Sciatic nerve (tissue), 2 donors: ENCODE measurements around the gene SLC37A3. TPM values are rescaled to one million over a fixed set of nuclear protein-coding genes. Genes with fewer than 3 reads are reported as not detected.
"Not testable (repeated sequence)": the region's sequence is repeated elsewhere in the genome, so short reads cannot be mapped to it uniquely, and the experiment has no call there.

Experiments used
- ATAC-seq: fragments of 200-7000 bp; cut with Tn5 transposase; one replicate; pipeline ENCODE4 v1.9.1; 2020; ENCODE audit warnings: mild to moderate bottlenecking, moderate library complexity
- DNase-seq: peaks from one replicate; pipeline ENCODE4 v3.0.0-alpha.2; 2020; ENCODE audit warnings: low spot score
- intact Hi-C: fragments of 100-400 bp; cut with DNase I; formaldehyde crosslinking; loops from one replicate; pipeline ENCODE4 v1.14.2; 2022
- total RNA-seq: library from RNA; stranded (reverse); fragmentation: NEBNext Ultra II Directional; extraction: Animal tissue kit (Norgen Biotek cat#: 25700); gene quantifications from one replicate; pipeline ENCODE4 v1.2.1, GENCODE V29; 2021
- donor health status: DM: no; HTN: no; CAD: no.
- donor health status: DM: no; HTN: no; CAD: no.

The SLC37A3 gene, protein sequence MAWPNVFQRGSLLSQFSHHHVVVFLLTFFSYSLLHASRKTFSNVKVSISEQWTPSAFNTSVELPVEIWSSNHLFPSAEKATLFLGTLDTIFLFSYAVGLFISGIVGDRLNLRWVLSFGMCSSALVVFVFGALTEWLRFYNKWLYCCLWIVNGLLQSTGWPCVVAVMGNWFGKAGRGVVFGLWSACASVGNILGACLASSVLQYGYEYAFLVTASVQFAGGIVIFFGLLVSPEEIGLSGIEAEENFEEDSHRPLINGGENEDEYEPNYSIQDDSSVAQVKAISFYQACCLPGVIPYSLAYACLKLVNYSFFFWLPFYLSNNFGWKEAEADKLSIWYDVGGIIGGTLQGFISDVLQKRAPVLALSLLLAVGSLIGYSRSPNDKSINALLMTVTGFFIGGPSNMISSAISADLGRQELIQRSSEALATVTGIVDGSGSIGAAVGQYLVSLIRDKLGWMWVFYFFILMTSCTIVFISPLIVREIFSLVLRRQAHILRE
- total RNA-seq: 56.7 TPM

DNA sequence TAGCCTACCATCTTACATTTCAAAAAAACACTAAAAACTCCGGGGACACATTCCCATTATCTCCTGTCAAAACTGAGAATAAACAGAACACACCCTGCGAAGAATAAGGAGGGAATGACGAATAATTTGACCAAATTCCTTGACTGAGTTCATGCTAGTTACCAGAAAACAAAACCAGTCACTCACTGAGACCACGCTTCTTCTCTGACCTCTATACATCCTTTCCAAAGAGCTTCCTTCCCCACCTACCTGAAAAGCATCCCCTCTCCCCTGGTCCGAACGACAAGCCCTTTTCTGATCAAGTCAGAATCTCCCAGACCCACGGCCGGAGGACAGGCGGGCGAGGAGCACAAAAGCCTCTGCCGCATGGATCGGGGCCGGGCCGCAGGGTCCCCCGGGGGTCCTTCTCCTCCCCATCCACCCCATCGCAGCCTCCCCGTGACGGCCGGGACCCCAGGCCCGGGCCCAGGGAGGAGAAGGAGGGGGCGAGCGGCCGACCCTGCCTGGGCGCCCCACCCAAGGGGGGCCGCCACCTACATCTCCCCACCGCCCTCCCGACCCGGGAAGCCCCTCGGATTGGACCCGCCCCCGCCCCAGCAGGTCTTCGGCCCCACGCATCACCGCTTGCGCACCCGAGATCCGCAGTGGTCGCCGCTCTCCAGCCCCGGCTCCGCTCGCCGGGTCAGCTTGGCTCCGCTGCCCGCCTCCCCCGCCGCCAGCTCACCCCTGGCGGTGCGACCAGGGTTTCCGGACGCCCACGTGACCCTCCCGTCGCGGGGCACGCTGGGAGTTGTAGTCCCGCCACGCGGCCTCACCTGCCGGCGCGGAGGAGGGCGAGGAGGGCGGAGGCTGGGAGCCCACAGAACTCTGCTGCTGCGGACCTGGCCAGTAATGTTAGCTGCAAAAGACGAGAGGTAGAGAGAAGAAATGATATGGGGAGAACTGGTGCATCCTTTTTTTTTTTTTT lies at the start of gene SLC37A3:
Gene SLC37A3, minus strand, starts transcription at position 747 of the 967 bp plus-strand sequence. CDS start 16,004 bp downstream, outside the sequence.
- ATAC-seq: peak; percentile 97
- intact Hi-C loops: no loop called here
- peak; percentile 92 for DNase-seq

GRCh38 chr7:140447841-140448240 lies 49.5 kb upstream of the SLC37A3 start:
- no peak for ATAC-seq
- intact Hi-C loops: no loop called here
- DNase-seq: no peak

GRCh38 chr7:140446467-140446866 lies 48.1 kb upstream of the SLC37A3 start:
- intact Hi-C loops: no loop called here
- DNase-seq (no peak), ATAC-seq (no peak)

DNA sequence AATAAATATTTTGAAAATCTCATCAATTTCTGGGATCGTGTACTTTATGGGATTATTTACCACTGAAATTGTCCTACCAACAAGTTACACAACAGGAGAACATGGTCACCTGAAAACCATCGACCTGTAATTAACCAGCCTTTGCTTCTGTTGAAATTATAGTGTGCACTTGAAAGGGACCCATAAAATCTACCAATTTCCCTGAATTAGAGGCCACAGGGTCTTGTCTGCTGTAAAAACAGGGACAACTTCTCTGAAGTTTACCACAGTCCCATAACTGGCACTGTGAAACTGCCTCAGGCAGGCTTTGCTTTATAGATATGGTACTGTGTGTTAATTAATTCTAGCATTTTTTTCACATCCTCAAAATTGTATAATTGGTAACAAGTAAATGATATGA lies 43.2 kb upstream of the SLC37A3 start:
- intact Hi-C loops: no loop called here
- ATAC-seq (no peak), DNase-seq (no peak)

DNA sequence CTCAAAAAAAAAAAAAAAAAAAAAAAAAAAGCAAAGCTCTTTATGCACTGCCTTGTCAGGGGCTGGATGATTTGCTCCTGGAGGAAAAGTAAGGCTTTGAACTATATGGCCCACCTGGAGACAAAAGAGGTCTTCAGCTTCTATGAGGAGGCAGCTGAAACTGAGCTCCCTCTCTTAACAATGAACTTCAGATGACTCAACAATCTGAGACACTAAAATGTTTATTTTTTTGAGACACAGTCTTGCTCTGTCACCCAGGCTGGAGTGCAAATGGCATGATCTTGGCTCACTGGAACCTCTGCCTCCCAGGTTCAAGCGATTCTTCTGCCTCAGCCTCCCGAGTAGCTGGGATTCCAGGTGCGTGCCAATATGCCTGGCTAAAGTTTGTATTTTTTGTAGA lies 42.3 kb upstream of the SLC37A3 start:
- DNase-seq (no peak), ATAC-seq (no peak)
- intact Hi-C loops: no loop called here

GRCh38 chr7:140439359-140439758 lies 41.0 kb upstream of the SLC37A3 start:
- intact Hi-C loops: no loop called here
- DNase-seq: no peak
- ATAC-seq: no peak

GRCh38 chr7:140435252-140435895 lies 37.0 kb upstream of the SLC37A3 start:
- intact Hi-C loops: no loop called here
- ATAC-seq: no peak
- no peak for DNase-seq

DNA sequence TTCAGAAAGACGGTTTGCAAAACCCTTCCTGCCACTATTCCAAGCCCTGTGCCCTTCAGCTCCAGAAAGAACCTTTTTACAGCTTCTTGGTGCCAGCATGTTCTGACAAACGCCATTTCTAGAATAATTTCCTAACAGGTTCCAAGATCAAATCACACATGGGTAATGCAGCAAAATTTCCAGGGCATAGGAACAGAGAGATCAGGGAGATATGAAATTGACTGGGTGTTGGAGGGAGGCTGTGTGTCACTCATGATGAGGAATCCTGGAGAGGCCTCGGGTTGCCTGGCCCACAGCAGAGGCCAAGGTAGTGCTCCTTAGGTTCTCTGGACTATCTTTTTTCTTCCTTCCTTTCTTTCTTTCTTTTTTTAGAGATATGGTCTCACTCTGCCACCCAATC lies 35.1 kb upstream of the SLC37A3 start:
- DNase-seq: no peak
- intact Hi-C loops: no loop called here
- no peak for ATAC-seq

DNA sequence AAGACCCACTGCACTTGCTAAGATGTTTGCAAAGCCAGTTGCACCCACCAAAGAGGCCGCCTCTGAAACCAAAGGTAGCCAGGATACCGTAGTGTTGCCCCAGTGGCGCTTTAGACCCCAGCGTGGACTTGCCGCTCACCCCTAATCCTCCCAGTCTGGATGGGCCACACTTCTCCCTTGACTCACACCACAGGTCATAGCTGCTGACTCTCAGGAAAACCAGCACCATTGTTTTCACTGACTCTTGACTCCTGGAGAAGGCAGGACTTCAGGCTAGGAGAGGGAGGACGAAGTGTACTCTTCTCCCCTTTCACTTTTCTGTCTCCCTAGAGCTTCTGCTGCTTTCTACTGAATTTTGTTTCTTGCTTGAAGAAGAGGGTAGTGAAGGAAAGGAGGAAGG lies 27.8 kb upstream of the SLC37A3 start:
- ATAC-seq (no peak), DNase-seq (no peak)
- intact Hi-C loops: no loop called here

DNA sequence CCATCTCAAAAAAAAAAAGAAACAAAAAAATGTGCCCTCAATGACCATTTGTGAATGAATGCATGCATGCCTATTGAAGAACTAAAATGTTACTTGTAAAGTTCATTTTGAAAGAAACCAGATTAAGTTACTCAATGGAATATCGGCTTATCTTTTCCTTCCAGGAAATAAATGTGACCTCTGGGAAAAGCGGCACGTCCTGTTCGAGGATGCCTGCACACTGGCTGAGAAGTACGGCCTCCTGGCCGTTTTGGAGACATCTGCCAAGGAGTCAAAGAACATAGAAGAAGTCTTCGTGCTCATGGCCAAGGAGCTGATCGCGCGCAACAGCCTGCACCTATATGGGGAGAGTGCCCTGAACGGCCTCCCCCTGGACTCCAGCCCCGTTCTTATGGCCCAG lies 27.4 kb upstream of the SLC37A3 start:
- ATAC-seq: no peak
- intact Hi-C loops: no loop called here
- DNase-seq: no peak

- intact Hi-C loops: no loop called here
- ATAC-seq (no peak), DNase-seq (no peak)
Observed at GRCh38 chr7:140423501-140423900, 25.2 kb upstream of the SLC37A3 start.

- DNase-seq: no peak
- intact Hi-C loops: no loop called here
- no peak for ATAC-seq
Observed at GRCh38 chr7:140421521-140421920, 23.2 kb upstream of the SLC37A3 start.

DNA sequence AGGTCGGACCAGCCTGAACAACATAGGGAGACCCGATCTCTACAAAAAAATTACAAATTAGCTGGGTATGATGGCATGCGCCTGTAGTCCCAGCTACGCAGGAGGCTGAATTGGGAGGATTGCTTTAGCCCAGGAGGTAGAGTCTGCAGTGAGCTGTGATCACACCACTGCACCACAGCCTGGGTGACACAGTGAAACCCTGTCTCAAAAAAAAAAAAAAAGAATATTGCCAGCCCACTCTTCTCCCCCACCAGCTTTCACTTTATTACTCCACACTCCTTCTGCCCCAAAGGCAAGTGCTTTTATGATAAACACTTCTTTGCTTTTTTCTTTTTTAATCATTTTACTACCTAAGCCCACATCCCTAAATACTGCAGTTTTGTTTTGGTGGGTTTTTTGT lies 20.3 kb upstream of the SLC37A3 start:
- DNase-seq: no peak
- intact Hi-C loops: no loop called here

GRCh38 chr7:140418156-140418472 lies 19.8 kb upstream of the SLC37A3 start:
- DNase-seq, ATAC-seq, intact Hi-C loops: not testable (repeated sequence)

More for the DNA sequence above, 20.3 kb upstream of the SLC37A3 start:
- no peak for ATAC-seq

- DNase-seq: no peak
- intact Hi-C loops: no loop called here
- ATAC-seq: no peak
Observed at GRCh38 chr7:140417456-140418155, 19.3 kb upstream of the SLC37A3 start.

DNA sequence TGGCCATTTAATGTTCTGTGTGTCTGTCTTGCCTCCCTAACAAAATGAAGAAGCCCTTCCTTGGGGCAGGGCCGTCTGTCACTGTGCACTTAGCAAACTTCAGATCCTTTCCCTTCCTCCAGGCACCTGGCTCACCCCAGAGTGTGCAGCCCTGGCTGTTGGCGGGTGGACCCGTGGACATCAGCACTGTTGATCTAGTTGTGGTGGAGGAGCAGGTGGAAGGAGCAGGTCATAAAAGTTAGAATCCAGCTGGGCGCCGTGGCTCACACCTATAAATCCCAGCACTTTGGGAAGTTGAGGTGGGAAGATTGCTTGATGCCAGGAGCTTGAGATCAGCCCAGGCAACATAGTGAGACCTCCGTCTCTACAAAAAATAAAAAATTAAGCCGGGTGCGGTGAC lies 18.2 kb upstream of the SLC37A3 start:
- DNase-seq (no peak), ATAC-seq (no peak)
- intact Hi-C loops: no loop called here

DNA sequence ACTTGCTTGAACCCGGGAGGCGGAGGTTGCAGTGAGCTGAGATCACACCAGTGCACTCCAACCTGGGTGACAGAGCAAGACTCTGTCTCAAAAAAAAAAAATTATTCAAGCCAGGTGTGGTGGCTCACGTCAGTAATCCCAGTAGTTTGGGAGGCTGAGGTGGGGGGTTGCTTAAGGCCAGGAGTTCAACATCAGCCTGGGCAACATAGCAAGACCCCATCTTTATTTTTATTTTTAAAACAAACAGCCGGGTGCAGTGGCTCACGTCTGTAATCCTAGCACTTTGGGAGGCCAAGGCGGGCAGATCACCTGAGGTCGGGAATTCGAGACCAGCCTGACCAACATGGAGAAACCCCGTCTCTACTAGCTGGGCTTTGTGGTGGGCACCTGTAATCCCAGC lies 17.5 kb upstream of the SLC37A3 start:
- ATAC-seq, intact Hi-C loops, DNase-seq: not testable (repeated sequence)

DNA sequence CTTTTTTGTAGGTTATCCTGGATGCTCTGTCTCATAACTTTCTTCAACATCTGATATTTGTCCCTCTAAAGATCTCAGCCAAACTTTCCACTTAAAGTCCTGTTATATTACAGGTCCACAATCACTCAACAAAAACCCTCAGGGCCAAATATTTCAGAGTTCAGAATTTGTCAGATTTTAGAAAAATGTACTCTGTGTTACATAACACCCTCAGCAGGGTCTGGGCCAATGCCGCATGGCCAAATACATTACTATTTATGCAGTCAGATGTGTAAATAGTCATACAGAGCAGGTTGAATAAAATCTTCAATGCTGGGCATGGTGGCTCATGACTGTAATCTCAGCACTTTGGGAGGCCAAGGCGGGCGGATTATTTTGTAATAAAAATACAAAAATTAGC lies 17.0 kb upstream of the SLC37A3 start:
- no peak for DNase-seq
- ATAC-seq: no peak
- intact Hi-C loops: no loop called here

DNA sequence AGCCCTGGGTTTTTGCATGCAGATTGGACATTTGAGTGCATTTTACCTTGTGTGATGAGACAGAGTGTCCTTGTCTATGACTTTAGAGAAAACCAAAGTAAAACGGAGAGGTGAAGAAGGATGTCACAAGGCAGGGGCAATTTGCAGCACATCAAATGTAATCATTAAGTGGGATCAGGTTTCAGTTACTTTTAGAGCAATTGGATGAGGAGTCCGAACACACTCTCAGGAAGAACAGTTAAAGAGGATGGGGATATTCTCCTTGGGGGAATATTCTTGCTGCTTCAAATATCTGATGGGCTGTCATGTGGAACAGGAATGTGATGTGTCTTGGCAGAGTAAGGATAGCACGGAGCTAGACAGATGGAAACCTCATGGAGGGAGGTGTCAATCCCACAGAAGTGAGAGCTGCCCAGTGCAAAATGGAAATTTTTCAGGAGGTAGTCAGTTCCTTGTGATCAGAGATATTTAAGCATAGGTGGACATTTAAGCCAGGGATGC lies 6.3 kb upstream of the SLC37A3 start:
- ATAC-seq (no peak), DNase-seq (no peak)
- intact Hi-C loops: no loop called here
